Right lobe of liver (tissue), 6 donors: ENCODE data around the gene SPECC1L. TPM values are rescaled to one million over a fixed set of nuclear protein-coding genes. Genes with fewer than 3 reads are reported as not detected.

Experiments
- ATAC-seq, 4 donors: fragments of 200-7000 bp; cut with Tn5 transposase; one replicate each; pipeline ENCODE4 v1.9.1; 2020; ENCODE audit warnings: mild to moderate bottlenecking in 4 of 4, moderate library complexity in 4 of 4
- DNase-seq, 3 donors: peaks; one replicate each; pipeline ENCODE4 v3.0.0-alpha.2; 2020
- H3K27ac ChIP-seq, 3 donors: fragments of 200-600 bp; one replicate each; pipeline ENCODE4 v1.8.0; 2022
- H3K27me3 ChIP-seq, 2 donors: fragments of 200-600 bp; one replicate each; pipeline ENCODE4 v1.8.0; 2022
- H3K36me3 ChIP-seq, 4 donors: fragments of 200-600 bp; sonication (generic) in 1 of 4; one replicate each; pipeline versions ENCODE4 v1.5.1 to v1.8.0; 2017 to 2022; ENCODE audit warnings: control low read depth in 1 of 4
- H3K4me1 ChIP-seq, 4 donors: fragments of 200-600 bp; sonication (generic) in 1 of 4; one replicate each; pipeline versions ENCODE4 v1.5.1 to v1.8.0; 2017 to 2022; ENCODE audit warnings: control low read depth in 1 of 4
- H3K4me3 ChIP-seq, 3 donors: fragments of 200-600 bp; one replicate each; pipeline ENCODE4 v1.8.0; 2022
- H3K9me3 ChIP-seq, 4 donors: fragments of 200-600 bp; sonication (generic) in 1 of 4; one replicate each; pipeline versions ENCODE4 v1.5.1 to v1.8.0; 2017 to 2022; ENCODE audit warnings: control low read depth in 1 of 4
- POLR2A ChIP-seq: fragments of 450-650 bp; IDR thresholded peaks from one replicate; pipeline ENCODE4 v1.6.1; 2017; ENCODE audit warnings: antibody characterized with exemption, mild to moderate bottlenecking
- WGBS: methylation state at CpG from one replicate; pipeline ENCODE4 v1.1.6; 2018; ENCODE audit warnings: low coverage, low lambda C conversion rate; ENCODE audit not compliant: insufficient coverage; ENCODE audit errors: missing lambda C conversion rate; 5-methylcytosine and 5-hydroxymethylcytosine counted together
- intact Hi-C, 2 donors: fragments of 100-400 bp; cut with DNase I; formaldehyde crosslinking; loops; one replicate each; pipeline versions ENCODE4 v1.11.2 to v1.14.1; 2022
- total RNA-seq, 6 experiments: library from RNA; depleted of rRNA in 2 of 6; stranded (reverse); fragments of >200 nt in 2 of 6; fragmentation: NEBNext Ultra II Directional in 3 of 6; extraction: Animal tissue kit (Norgen Biotek cat#: 25700) in 3 of 6; gene quantifications; one replicate each; pipeline versions ENCODE4 v1.1.0 to v1.2.4, GENCODE V29; 2016 to 2023
- TF ChIP-seq, protein P1 (sequence below), 4 donors: fragments of 200-600 bp in 3 of 4; fragments of 450-650 bp in 1 of 4; IDR thresholded peaks; one replicate each; pipeline versions ENCODE4 v1.5.1 to v1.8.0; 2016 to 2022; ENCODE audit warnings: antibody characterized with exemption in 4 of 4, mild to moderate bottlenecking in 2 of 4
- donor health status: DM: no; HTN: yes; CAD: no.
- donor health status: DM: no; HTN: no; CAD: no.
- donor health status: DM: no; HTN: no; CAD: no.
- donor health status: DM: no; HTN: yes; CAD: no.
- donor health status: DM: no; HTN: yes; CAD: no.

SPECC1L gene
- total RNA-seq, 6 experiments from 2014 or later: 16.3 to 26.4 (median 24.2) TPM

DNA sequence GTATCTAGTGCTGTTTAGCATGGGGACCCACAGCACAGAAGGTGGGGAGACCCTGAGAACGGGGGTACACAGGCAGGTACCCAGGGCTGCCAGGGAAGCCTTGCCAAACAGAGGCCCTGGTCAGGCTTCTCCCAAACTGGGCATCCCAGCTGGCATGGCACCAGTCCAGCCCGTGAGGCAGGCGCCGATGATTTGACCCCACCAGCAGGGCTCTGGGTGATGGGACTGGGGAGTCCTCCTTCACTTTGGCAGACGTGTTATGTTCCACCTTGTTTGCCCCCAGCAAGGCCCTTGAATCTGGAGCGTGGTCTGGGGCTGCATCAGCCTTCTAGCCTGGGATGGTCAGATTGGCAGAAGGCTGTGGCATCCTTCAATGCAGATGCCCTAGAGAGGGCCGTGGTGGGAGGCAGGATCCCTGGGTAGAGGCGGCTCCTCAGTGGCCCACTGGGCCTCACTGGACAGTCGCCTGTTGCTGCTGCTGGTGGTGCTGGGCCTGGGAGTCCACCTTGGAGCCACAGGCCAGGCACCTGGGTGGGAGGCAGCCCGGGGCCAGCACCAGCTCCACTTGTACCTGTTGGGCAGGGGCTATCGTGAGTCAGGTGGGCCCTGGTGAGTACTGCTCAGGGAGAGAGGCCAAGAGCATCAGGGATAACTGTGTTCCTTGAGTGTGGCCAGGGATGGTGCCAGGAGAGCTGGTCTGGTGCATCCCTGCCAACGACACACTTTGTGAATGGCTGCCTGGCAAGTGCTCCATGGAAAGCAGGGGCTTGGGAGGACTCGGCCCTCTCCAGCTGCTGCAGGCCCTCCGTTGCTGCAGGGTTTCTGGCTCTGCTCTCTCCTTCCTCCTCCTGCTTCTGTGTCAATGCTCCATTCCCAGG is 160.0 kb downstream of the SPECC1L start:
- no peaks in the 10 kb centered on the region for H3K27me3 ChIP-seq
- H3K36me3 ChIP-seq: no peaks in the 10 kb centered on the region
- no peak overlapping the region for H3K4me3 ChIP-seq
- intact Hi-C loops: no loop called here
- peak in 1 of 3 donors; percentile 27 for DNase-seq
- peaks cover 0 to 42% (median 20%) of the 10 kb centered on the region in 4 donors for H3K4me1 ChIP-seq
- H3K27ac ChIP-seq: peak overlapping the region; percentile 28 to 53 (median 52)
- H3K9me3 ChIP-seq: no peaks in the 10 kb centered on the region
- ATAC-seq: no peak
- no peak for TF ChIP-seq POLR2A
- TF ChIP-seq, protein P1, sequence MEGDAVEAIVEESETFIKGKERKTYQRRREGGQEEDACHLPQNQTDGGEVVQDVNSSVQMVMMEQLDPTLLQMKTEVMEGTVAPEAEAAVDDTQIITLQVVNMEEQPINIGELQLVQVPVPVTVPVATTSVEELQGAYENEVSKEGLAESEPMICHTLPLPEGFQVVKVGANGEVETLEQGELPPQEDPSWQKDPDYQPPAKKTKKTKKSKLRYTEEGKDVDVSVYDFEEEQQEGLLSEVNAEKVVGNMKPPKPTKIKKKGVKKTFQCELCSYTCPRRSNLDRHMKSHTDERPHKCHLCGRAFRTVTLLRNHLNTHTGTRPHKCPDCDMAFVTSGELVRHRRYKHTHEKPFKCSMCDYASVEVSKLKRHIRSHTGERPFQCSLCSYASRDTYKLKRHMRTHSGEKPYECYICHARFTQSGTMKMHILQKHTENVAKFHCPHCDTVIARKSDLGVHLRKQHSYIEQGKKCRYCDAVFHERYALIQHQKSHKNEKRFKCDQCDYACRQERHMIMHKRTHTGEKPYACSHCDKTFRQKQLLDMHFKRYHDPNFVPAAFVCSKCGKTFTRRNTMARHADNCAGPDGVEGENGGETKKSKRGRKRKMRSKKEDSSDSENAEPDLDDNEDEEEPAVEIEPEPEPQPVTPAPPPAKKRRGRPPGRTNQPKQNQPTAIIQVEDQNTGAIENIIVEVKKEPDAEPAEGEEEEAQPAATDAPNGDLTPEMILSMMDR (IDR thresholded peaks at IDR 0.05): no peak
- WGBS: 17% methylated on average over 2 of the region's 14 CpGs

DNA sequence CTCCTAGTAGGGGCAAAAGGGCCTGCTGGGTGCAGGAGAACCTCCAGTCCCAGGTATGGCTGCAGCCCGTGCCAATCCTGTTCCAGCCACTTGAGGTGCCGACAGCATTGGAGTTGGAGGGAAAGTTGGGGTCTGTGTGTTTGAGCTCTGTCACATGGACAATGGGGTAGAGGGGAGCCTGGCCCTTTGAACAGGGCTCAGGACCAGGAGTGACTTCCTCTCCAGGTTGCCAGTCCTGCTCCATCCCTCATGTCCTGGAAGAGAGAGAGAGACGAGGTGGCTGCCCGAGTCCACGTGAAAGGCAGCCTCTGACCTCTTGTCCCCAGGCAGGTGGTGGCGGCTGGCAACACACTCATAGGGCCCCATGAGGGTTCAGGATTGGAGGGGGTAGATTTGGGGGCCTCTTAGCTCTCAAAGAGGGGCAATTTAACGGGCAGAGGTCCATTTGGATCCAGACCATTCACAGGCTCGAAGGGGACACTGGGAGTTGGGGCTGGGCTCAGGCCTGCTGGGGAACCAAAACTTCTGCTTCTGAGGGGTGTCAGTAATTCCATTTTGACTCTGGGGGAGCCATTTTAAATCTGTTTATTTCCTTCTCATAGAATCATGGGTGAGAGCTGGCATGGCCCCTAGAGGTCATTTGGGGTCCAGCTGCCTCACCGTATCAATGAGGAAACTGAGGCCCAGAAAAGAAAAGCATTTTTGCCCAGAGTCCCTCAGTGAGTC is 160.8 kb downstream of the SPECC1L start:
- intact Hi-C loops: no loop called here
- H3K4me1 ChIP-seq: peaks cover 0 to 42% (median 20%) of the 10 kb centered on the region in 4 donors
- H3K4me3 ChIP-seq: no peak overlapping the region
- no peaks in the 10 kb centered on the region for H3K27me3 ChIP-seq
- WGBS: 56% methylated on average over 6 of the region's 9 CpGs
- peaks cover 0 to 4% (median 2%) of the 10 kb centered on the region in 4 donors for H3K36me3 ChIP-seq
- H3K9me3 ChIP-seq: no peaks in the 10 kb centered on the region
- TF ChIP-seq, protein P1 (IDR thresholded peaks at IDR 0.05): no peak
- no peak for TF ChIP-seq POLR2A
- H3K27ac ChIP-seq: peak overlapping the region; percentile 28 to 53 (median 52)
- DNase-seq: peak in 2 of 3 donors; percentile 64 to 86
- peak; percentile 45 to 66 (median 62) for ATAC-seq

DNA sequence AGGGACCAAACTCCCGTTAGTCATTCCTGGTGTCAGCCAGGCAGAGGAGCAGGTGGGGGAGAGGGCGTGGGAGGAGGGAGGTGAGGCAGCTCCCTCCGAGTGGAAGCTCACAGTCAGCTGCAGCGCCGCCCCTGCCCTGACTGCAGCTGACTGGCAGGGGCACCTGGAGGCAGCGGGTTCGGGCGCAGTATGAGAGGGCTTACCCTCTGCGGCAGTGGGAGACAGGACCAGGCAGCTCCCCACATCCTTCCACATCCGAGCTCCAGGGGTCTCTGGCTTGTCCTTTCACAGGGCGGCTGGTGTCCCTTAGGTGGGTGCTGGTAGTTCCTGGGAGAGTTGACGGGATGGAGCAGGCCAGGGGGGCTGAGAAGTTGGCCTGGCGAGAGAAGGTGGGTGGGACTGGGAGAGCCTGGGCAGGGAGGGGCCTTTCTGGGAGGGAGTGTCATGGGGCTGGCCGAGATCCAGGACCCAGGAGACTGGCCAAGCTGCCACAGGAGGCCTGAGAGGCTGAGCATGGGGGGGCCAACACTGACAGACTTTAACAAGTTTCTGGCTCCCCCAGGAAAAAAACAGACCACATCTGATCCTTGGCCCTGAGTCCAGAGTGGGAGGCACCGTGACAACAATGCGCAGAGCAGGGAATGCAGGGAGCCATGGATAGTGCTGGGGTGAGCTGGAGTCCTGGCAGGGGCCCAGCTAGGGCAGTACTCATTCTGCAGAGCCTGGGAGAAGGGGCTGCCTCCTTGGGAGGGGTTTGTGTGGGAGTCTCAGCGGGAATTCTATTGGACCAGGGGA is 161.6 kb downstream of the SPECC1L start:
- peaks cover 0 to 42% (median 20%) of the 10 kb centered on the region in 4 donors for H3K4me1 ChIP-seq
- H3K27me3 ChIP-seq: no peaks in the 10 kb centered on the region
- TF ChIP-seq POLR2A: no peak
- TF ChIP-seq, protein P1 (IDR thresholded peaks at IDR 0.05): no peak
- peak overlapping the region; percentile 28 to 53 (median 52) for H3K27ac ChIP-seq
- peak; percentile 40 to 61 (median 55) for ATAC-seq
- intact Hi-C loops: no loop called here
- WGBS: 35% methylated on average over 7 of the region's 17 CpGs
- no peak overlapping the region for H3K4me3 ChIP-seq
- peaks cover 0 to 4% (median 2%) of the 10 kb centered on the region in 4 donors for H3K36me3 ChIP-seq
- DNase-seq: peak in 2 of 3 donors; percentile 79 to 88
- no peaks in the 10 kb centered on the region for H3K9me3 ChIP-seq
